ENCODE results near the gene PIK3CG.
"Not testable (repeated sequence)": the region's sequence is repeated elsewhere in the genome, so short reads cannot be mapped to it uniquely, and the experiment has no call there.

The PIK3CG gene

DNA sequence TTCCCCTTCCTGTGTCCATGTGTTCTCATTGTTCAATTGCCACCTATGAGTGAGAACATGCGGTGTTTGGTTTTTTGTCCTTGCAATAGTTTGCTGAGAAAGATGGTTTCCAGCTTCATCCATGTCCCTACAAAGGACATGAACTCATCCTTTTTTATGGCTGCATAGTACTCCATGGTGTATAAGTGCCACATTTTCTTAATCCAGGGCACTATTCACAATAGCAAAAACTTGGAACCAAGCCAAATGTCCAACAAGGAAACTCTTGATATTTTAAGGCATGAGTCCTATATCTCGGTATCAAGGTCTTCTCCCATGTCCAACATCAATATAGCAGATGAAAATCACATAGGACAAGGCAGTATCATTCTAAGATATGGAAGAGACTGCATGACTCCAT, 64.5 kb downstream of the PIK3CG start:
- not testable (repeated sequence) for DNase-seq (ENCODE audit: extremely low read depth in 1 of 2, low read depth in 1 of 2)

GRCh38 chr7:106936236-106936635, 71.2 kb downstream of the PIK3CG start:
- no peak for DNase-seq (ENCODE audit: extremely low read depth in 1 of 2, low read depth in 1 of 2)

GRCh38 chr7:106938122-106938521, 73.0 kb downstream of the PIK3CG start:
- DNase-seq (ENCODE audit: extremely low read depth in 1 of 2, low read depth in 1 of 2), result not testable (repeated sequence)

GRCh38 chr7:106938803-106939202, 73.7 kb downstream of the PIK3CG start:
- no peak for DNase-seq (ENCODE audit: extremely low read depth in 1 of 2, low read depth in 1 of 2)

DNA sequence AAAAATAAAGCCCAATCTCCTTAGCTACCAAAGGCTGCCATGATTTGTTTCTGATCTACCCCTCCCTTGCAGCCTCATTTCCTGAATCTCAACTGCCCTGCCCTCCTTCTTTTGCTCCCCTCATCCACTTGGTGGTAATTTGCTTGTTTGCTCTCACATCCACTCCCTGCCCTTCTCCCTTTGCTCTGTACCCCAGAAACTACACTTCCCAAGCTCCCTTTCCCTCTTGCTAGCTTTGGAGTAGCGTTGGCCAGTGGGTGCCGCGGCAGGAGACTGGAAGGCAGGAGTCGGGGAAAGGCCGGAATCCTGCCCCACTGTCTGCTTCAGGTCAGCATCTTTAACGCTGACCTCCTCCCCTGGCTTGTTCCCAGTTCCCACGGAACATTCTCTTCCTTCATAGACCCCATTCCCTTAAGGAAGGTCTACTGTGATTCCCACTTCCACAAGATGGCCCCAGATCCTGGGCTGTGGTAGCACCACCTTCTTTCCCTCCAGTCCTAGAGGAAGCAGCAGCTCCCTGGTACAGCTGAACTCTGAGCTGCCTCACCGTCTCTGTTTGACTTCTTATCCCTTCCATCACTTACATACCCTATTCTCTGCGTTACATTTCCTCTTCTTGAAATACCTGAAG, 79.1 kb downstream of the PIK3CG start:
- no peak for DNase-seq (ENCODE audit: extremely low read depth in 1 of 2, low read depth in 1 of 2)

DNA sequence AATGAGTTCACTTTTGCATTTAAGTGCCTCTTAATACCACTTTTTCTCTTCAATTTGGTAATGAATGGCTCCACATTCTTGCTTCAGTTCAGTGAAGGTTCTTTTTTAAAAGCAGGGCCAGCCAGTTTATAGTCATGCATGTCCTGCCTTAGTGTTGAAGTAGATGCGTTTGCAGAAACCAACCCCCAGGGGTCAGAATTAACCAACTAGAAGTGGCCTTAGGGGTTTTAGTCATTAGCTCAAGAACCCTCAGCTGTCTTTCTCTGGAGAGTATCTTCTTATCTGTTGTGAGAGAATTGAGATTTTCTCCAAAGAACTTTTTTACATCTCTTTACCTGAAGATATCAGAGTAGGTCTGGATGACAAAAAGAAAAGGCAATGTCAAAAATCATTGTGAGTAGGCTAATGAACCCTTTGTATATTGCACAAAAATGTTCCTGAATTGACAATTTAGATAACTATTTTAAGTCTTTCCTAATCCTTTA, 82.2 kb downstream of the PIK3CG start:
- no peak for DNase-seq (ENCODE audit: extremely low read depth in 1 of 2, low read depth in 1 of 2)

GRCh38 chr7:106952001-106952657, 87.0 kb downstream of the PIK3CG start:
- DNase-seq (ENCODE audit: extremely low read depth in 1 of 2, low read depth in 1 of 2), result no peak

DNA sequence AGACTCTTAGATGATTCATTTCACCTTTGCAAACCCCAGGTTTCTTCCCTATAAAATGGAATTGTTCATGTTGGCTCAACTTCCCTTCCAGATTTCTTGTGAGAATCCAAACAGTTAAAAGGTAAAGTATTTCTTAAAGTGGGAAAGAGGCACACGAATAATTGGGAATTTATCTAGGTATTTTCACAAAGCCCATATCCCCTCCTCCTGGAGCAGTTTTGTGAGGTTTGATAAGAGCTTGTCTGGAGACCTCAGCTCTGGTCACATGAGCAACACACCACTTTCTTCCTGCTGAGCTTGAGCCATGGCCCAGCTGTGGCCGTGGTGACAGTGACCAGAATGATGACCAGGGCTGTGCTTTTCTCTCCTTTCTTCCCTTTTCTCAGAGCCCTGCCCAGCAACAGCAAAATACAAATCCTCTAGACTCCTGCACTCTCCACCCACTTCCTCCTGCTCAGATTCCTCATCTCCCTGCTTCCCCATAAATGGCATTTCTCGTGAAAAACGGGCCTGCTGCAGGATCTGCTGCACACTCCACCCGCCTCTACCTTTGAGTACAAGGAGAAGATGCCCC, 87.7 kb downstream of the PIK3CG start:
- DNase-seq (ENCODE audit: extremely low read depth in 1 of 2, low read depth in 1 of 2), result no peak

- no peak for DNase-seq (ENCODE audit: extremely low read depth in 1 of 2, low read depth in 1 of 2)
Measured at GRCh38 chr7:106954840-106955239, 89.8 kb downstream of the PIK3CG start.

DNA sequence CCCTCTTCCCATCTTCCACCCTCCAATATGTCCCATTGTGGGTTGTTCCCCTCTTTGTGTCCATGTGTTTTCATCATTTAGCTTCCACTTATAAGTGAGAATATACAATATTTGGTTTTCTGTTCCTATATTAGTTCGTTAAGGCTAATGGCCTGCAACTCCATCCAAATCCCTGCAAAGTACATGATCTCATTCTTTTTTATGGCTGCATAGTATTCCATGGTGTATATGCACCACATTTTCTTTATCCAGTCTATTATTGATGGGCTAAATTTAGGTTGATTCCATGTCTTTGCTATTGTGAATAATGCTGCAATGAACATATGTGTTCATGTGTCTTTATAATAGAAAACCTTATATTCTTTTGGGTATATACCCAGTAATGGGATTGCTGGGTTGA, 90.8 kb downstream of the PIK3CG start:
- DNase-seq (ENCODE audit: extremely low read depth in 1 of 2, low read depth in 1 of 2), result not testable (repeated sequence)

All from activated CD8-positive, alpha-beta memory T cell treated with anti-CD3 and anti-CD28 coated beads for 1 hour (primary cell).